Epithelial cell of esophagus (primary cell): ENCODE results near the gene ABCC9.
"Not testable (repeated sequence)": the region's sequence is repeated elsewhere in the genome, so short reads cannot be mapped to it uniquely, and the experiment has no call there.

Experiments
- DNase-seq: peaks from one replicate; pipeline ENCODE4 v3.0.0; 2010; ENCODE audit warnings: low read depth
- H3K4me3 ChIP-seq: 2 replicates; pipeline ENCODE4 v1.5.1; 2011; ENCODE audit warnings: mild to moderate bottlenecking, low read length, control low read depth
- TF ChIP-seq, protein P1 (sequence below): IDR thresholded peaks from 2 replicates; pipeline ENCODE4 v1.5.1; 2011; ENCODE audit warnings: low read depth, mild to moderate bottlenecking, low read length, control low read depth, inconsistent platforms; ENCODE audit not compliant: insufficient read depth; ENCODE audit errors: missing control alignments

The ABCC9 gene

DNA sequence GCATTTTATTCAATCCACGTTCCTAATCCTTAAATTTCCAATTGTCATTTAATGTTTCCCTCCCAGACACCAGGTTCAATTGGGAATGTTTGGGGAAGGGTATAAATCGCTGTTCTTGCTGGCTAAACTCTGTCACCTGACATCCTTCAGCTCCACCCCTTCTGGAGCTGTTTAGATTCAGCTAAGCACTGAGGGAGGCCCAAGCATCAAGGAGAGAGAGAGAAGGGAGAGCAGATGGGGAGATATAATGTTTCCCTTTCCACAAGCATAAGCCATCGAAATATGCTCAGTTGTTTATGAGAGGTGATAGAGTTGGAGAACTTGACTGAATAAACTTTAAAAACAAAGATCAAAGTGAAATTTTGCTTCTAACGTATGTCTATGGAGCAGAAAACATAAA, 1.8 kb downstream of the ABCC9 start:
- DNase-seq, result no peak
- H3K4me3 ChIP-seq, result no peak overlapping the region
- TF ChIP-seq, protein P1, sequence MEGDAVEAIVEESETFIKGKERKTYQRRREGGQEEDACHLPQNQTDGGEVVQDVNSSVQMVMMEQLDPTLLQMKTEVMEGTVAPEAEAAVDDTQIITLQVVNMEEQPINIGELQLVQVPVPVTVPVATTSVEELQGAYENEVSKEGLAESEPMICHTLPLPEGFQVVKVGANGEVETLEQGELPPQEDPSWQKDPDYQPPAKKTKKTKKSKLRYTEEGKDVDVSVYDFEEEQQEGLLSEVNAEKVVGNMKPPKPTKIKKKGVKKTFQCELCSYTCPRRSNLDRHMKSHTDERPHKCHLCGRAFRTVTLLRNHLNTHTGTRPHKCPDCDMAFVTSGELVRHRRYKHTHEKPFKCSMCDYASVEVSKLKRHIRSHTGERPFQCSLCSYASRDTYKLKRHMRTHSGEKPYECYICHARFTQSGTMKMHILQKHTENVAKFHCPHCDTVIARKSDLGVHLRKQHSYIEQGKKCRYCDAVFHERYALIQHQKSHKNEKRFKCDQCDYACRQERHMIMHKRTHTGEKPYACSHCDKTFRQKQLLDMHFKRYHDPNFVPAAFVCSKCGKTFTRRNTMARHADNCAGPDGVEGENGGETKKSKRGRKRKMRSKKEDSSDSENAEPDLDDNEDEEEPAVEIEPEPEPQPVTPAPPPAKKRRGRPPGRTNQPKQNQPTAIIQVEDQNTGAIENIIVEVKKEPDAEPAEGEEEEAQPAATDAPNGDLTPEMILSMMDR, result no peak

DNA sequence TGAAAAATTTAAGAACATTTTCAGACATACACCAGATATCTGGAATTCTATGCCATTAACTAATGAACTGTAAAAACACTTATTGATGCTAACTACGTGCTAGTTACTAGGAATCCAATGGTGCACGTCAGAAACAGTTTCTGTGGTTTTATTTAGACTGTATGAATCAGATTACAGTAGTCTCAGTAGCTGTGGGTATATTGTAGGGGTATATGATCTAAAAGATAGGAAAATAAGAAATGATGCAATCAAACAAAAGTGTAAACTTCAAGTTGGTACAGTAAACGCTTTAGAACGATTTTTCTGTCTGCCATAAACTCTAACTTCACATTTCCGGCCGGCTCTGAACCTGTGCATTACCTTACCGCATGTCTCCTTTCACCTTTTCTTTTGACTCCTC, 2.3 kb downstream of the ABCC9 start:
- no peak for DNase-seq
- TF ChIP-seq, protein P1, result no peak

DNA sequence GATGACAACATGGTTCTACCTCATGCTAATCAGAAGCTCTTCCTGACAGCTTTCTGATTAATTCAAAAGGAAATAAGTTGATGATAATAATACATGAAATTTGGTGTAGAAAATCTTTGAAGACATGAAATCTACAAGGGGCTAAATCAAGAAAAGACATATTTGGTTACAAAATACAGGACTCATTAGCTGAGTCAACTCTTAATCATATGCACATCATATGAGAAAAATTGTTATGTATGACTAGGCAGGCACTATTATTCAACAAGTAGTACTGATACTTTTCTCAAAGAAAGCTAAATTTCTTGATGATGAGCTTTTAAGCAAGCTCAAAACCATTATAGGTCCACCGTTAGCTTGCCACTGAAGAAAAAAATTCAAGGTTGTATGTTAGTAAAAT, 7.1 kb downstream of the ABCC9 start:
- H3K4me3 ChIP-seq, result no peak overlapping the region
- DNase-seq, result peak; percentile 43
- TF ChIP-seq, protein P1, result no peak

More for the DNA sequence above, 2.3 kb downstream of the ABCC9 start:
- no peak overlapping the region for H3K4me3 ChIP-seq

DNA sequence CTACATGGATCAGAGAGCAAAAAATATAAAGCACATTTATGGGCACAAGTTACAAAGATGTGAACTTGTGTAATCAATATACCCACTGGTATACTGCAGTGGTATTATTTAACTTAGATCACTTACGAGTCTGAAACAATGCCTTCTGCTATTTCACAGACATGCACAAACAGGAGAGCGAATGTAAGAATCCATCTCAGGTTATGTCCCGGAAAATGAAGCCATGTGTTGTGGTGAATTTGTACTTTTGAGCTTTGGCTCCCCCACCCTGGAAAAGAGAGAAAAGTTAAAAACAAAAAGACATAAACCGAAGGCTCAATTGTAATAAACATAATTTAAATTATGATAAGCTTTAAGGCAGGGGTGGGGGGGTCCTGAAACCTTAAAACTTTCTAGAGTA, 7.6 kb downstream of the ABCC9 start:
- peak; percentile 1 for DNase-seq
- TF ChIP-seq, protein P1, result no peak
- no peak overlapping the region for H3K4me3 ChIP-seq

DNA sequence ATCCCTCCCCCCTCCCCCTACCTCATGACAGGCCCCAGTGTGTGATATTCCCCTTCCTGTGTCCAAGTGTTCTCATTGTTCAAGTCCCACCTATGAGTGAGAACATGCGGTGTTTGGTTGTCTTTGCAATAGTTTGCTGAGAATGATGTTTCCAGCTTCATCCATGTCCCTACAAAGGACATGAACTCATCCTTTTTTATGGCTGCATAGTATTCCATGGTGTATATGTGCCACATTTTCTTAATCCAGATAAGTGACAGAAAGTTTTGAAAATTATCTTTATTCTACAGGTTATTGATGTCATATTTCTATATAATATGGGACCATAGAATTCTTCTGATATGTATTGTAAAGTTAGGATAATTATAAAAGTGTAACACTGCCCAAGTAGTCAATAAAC, 11.3 kb downstream of the ABCC9 start:
- DNase-seq, H3K4me3 ChIP-seq: not testable (repeated sequence)

DNA sequence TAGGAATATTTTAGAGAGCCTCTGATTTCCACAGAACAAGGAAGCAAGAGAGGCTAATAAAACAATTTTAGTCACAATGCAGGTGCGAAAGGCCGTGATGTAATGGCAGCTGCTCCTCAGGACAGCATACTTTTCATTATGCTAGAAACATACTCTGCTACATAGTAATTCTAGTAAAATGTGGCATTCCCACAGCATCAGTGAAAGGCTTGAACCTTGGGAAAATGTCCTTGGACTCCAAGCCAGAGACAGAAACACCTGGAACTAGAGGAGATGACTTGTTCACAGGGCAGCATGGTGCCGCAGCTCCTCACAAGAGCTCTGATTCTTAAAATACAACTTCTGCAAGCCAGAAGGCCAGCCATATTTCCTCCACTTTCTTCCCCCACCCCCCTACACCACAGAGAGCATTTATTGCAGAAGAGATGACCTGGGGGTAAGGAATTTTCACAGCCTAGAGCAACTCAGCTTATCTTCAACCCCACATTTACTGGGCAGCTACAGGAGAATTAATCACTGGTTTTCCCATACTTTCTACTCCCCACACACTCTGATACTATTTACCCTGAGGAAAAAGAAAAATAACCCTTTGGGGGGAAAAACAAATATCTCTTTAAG, 15.8 kb downstream of the ABCC9 start:
- no peak for DNase-seq
- TF ChIP-seq, protein P1, result no peak
- H3K4me3 ChIP-seq, result no peak overlapping the region

DNA sequence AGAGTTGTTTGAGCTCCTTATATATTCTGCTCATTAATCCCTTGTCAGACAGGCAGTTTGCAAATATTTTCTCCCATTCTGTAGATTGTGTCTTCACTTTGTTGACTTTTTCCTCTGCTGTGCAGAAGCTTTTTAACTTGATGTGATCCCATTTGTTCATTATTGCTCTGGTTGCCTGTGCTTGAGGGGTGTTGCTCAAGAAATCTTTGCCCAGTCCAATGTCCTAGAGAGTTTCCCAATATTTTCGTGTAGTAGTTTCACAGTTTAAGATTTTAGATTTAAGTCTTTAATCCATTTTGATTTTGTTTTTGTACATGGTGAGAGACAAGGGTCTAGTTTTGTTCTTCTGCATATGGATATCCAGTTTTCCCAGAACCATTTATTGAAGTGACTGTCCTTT, 19.8 kb downstream of the ABCC9 start:
- H3K4me3 ChIP-seq, result no peak overlapping the region
- TF ChIP-seq, protein P1, result no peak
- DNase-seq, result no peak
